Common myeloid progenitor, CD34-positive (primary cell): ENCODE measurements around the gene NHERF1.

Experiments used
- CTCF ChIA-PET: fragments of 350-600 bp; sonication (Branson Sonifier 250); formaldehyde crosslinking; loops from one replicate; lab custom pipeline; 2021; ENCODE audit warnings: antibody characterized with exemption; lab: Charles Lee
- POLR2A ChIA-PET: fragments of 350-600 bp; sonication (Branson Sonifier 250); formaldehyde crosslinking; loops from one replicate; lab custom pipeline; 2021; ENCODE audit warnings: antibody characterized with exemption; lab: Charles Lee
- DNase-seq, 3 donors: peaks; one replicate each; pipeline versions ENCODE4 v3.0.0 to v3.0.0-alpha.2; 2013
- H3K27ac ChIP-seq, 2 experiments: 1 replicate in 1 of 2; 2 replicates in 1 of 2; pipeline ENCODE4 v1.7.0; 2013; ENCODE audit warnings: inconsistent platforms in 2 of 2, low read length in 2 of 2, mild to moderate bottlenecking in 2 of 2, low read depth in 1 of 2, moderate library complexity in 1 of 2; ENCODE audit not compliant: severe bottlenecking in 2 of 2, insufficient read depth in 1 of 2, poor library complexity in 1 of 2
- H3K27me3 ChIP-seq, 5 experiments: replicated peaks in 2 of 5; 1 replicate in 3 of 5; 2 replicates in 2 of 5; pipeline versions ENCODE4 v1.6.1 to v1.7.0; 2013; ENCODE audit warnings: low read length in 4 of 5, mild to moderate bottlenecking in 2 of 5, moderate library complexity in 2 of 5, inconsistent platforms in 1 of 5; ENCODE audit not compliant: insufficient read depth in 5 of 5, control insufficient read depth in 4 of 5
- H3K36me3 ChIP-seq, 4 experiments: 1 replicate in 2 of 4; 2 replicates in 2 of 4; pipeline versions ENCODE4 v1.6.1 to v1.7.0; 2013; ENCODE audit warnings: low read length in 3 of 4, control low read depth in 1 of 4, mild to moderate bottlenecking in 1 of 4; ENCODE audit not compliant: control insufficient read depth in 4 of 4, insufficient read depth in 4 of 4
- H3K4me1 ChIP-seq, 4 experiments: 1 replicate in 3 of 4; 2 replicates in 1 of 4; pipeline versions ENCODE4 v1.6.1 to v1.7.1; 2013; ENCODE audit warnings: low read length in 3 of 4, mild to moderate bottlenecking in 3 of 4, control low read depth in 1 of 4, inconsistent platforms in 1 of 4, moderate library complexity in 1 of 4; ENCODE audit not compliant: control insufficient read depth in 4 of 4, insufficient read depth in 4 of 4; ENCODE audit errors: control extremely low read depth in 1 of 4
- H3K4me3 ChIP-seq, 7 experiments: 1 replicate in 4 of 7; 2 replicates in 3 of 7; pipeline versions ENCODE4 v1.5.1 to v1.7.0; 2013; ENCODE audit warnings: mild to moderate bottlenecking in 7 of 7, low read length in 6 of 7, moderate library complexity in 6 of 7, inconsistent platforms in 2 of 7, low read depth in 2 of 7, control low read depth in 1 of 7; ENCODE audit not compliant: insufficient read depth in 4 of 7, control insufficient read depth in 1 of 7; ENCODE audit errors: extremely low read depth in 1 of 7
- H3K9me3 ChIP-seq, 5 experiments: 1 replicate in 4 of 5; 2 replicates in 1 of 5; pipeline versions ENCODE4 v1.6.1 to v1.7.1; 2013; ENCODE audit warnings: low read length in 4 of 5, mild to moderate bottlenecking in 2 of 5, inconsistent platforms in 1 of 5, low read depth in 1 of 5, moderate library complexity in 1 of 5; ENCODE audit not compliant: control insufficient read depth in 4 of 5, insufficient read depth in 2 of 5; ENCODE audit errors: control extremely low read depth in 1 of 5
- WGBS: methylation state at CpG from one replicate; pipeline ENCODE4 v1.1.5; 2013; ENCODE audit not compliant: insufficient coverage; 5-methylcytosine and 5-hydroxymethylcytosine counted together

NHERF1 gene

DNA sequence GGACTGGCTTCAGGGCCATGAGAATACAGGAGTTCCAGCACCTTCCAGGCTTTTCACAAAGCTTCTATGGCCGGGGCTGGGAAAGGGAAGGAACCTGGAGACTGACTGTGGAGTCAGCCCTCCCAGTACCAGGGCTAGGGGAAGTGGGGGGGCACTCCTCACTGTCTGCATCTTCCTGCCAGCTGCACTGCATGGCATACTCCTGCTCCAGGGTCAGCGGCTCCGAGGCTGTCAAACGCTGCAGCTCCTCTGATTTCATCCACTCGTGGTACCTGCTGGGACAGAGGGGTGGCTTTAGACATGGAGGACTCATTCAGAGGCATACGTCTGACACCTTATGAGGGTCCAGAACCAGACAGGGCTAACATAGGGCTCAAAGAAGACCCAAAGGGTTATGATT is 25.0 kb downstream of the NHERF1 start:
- POLR2A ChIA-PET = interaction anchor here (1.1 kb wide), 1 partner anchor 14 kb away, joined by 3 read pairs; no protein-coding TSS in a partner anchor

DNA sequence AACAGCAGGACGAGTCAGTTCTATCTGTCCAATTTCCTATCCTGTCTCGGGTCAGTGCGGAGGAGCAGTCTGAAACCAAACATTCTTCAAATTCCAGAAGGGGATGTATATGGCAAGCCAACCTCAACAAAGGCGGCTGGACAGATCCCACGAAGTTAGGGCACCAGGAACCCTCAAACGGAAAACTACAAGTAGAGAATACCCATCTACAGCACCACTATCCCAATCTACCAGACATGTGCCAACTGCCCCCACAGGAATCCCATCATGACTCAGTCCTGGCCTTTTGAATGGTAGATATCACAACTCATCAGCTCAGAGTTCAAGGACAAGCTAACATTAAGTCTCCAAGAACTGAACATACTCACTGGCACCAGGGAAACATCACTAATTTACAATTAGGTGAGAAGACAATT is 25.5 kb downstream of the NHERF1 start:
- 100% methylated on average over 3 of the region's 6 CpGs for WGBS
- ChIA-PET CTCF (interaction anchor here (0.9 to 14.2 kb wide), 10 partner anchors 16 to 116 kb away, joined by 3 to 175 read pairs (median 8); partner anchors contain the start of genes NHERF1 and RAB37), POLR2A (no interaction called here)
- DNase-seq = no peak
- Histone ChIP-seq H3K9me3 (no peaks in the 10 kb centered on the region), H3K36me3 (peaks cover 16 to 55% (median 37%) of the 10 kb centered on the region in 4 experiments), H3K27ac (no peak overlapping the region), H3K4me3 (no peak overlapping the region), H3K27me3 (no peaks in the 10 kb centered on the region), H3K4me1 (peaks cover 16 to 33% (median 24%) of the 10 kb centered on the region in 4 experiments)

More for the DNA sequence above, 25.0 kb downstream of the NHERF1 start:
- CTCF ChIA-PET = interaction anchor here (0.7 to 14.2 kb wide), 11 partner anchors 9 to 116 kb away, joined by 3 to 175 read pairs (median 5); partner anchors contain the start of genes NHERF1 and RAB37
- DNase-seq = no peak
- no peaks in the 10 kb centered on the region for H3K27me3 ChIP-seq
- no peak overlapping the region for H3K4me3 ChIP-seq
- peaks cover 16 to 29% (median 22%) of the 10 kb centered on the region in 4 experiments for H3K4me1 ChIP-seq
- WGBS = 85% methylated on average over 3 of the region's 6 CpGs
- peaks cover 21 to 60% (median 41%) of the 10 kb centered on the region in 4 experiments for H3K36me3 ChIP-seq
- H3K9me3 ChIP-seq = no peaks in the 10 kb centered on the region
- H3K27ac ChIP-seq = no peak overlapping the region

DNA sequence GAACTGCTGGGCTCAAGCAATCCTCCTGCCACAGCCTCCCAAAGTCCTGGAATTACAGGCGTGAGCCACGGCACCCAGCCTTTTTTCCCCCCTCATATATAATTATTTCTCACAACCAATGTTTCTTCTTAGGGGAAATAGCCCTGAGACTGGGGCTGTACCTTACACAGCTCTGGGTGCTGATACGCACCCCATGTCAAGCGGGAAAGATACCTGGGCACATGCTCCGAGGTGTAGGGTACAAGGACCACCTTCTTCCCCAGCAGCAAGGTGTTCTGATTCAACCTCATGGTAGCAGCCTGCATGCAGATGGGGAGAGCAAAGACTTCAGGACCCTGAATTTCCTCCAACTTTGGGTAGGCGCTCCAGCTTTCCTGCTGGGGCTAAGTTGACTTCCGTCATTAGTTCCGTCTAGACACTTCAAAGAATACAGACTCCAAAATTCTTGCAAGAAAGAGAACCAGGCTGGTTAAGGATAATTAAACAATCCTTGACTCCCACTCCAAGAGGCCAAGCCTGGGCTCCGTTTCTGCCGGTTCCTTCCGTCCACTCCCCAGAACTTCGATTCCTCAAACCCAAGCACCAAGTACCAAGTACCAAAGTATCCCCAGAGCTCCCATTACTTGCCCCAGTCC is 27.1 kb downstream of the NHERF1 start:
- WGBS = 43% methylated on average over 11 of the region's 12 CpGs
- Histone ChIP-seq H3K4me3 (peak overlapping the region; percentile 38 to 96 (median 82)), H3K27ac (peak overlapping the region; percentile 73 to 86), H3K4me1 (peaks cover 17 to 48% (median 39%) of the 10 kb centered on the region in 4 experiments), H3K27me3 (no peaks in the 10 kb centered on the region), H3K36me3 (peaks cover 12 to 39% (median 27%) of the 10 kb centered on the region in 4 experiments), H3K9me3 (no peaks in the 10 kb centered on the region)
- no peak for DNase-seq
- POLR2A ChIA-PET = interaction anchor here (2.6 kb wide), 1 partner anchor 38 kb away, joined by 13 read pairs; the partner anchor contains the start of gene RAB37
- CTCF ChIA-PET = interaction anchor here (1.0 to 14.2 kb wide), 12 partner anchors 10 to 118 kb away, joined by 3 to 175 read pairs (median 4); partner anchors contain the start of gene NHERF1

DNA sequence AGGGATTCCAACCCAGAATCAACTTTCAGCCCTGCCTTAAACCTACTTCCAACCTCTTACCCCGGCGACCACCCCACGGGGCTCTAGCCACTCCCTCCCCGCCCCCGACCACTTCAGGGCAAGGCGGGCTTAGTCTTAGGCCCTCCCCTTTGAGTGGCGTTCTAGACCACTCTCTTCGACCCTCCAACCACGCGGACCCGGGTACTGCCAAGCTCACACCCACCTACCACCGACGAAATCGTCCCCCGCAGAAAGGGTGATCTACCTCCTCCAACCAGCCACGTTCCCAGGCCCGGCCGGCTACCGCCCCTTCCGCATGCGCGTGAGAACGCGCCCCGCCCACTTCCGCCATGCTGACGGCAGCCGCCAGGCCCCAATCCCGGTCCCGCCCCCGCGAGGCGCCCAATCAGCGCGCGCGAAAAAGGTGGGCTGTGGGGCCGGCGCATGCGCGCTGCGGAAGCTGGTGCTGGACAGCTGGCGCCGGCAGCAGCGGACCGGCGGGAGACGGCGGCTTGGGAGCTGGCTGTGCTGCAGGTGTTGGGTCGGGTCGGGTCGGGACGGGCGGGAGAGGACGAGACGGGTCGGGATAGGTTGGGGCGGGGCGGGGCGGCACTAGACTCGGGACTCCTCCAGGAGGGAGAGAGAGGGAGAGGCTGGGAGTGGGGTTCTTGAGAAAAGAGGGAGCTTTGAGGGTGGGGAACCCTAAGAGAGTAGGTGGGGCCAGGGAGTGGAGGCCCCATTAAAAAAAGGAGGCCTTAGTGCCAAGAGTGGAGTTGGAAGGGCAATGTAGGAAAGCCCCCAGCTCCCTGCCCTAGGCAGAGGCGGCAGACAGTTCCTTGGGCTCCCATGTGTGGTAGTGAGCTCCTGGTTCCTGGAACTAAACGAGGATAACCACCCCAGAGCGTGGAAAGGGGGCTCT is 27.9 kb downstream of the NHERF1 start, which contains the start of gene NAT9:
Gene NAT9 (minus strand): TSS at position 302 of the 919 bp plus-strand sequence. CDS start 647 bp downstream, outside the sequence.
- Histone ChIP-seq H3K9me3 (no peaks in the 10 kb centered on the region), H3K4me1 (peaks cover 20 to 56% (median 45%) of the 10 kb centered on the region in 4 experiments), H3K27ac (peak within 1 kb of the TSS; percentile 73 to 86), H3K36me3 (peaks cover 7 to 31% (median 23%) of the 10 kb centered on the region in 4 experiments), H3K4me3 (peak within 1 kb of the TSS; percentile 38 to 96 (median 82)), H3K27me3 (no peaks in the 10 kb centered on the region)
- peak; percentile 95 to 98 (median 97) for DNase-seq
- WGBS = under 1% methylated on average over 45 of the region's 64 CpGs
- POLR2A ChIA-PET = interaction anchor here (0.7 to 2.6 kb wide), 3 partner anchors 17 to 39 kb away, joined by 3 to 13 read pairs (median 6); partner anchors contain the start of genes NHERF1 and RAB37
- CTCF ChIA-PET = interaction anchor here (0.6 to 14.2 kb wide), 11 partner anchors 9 to 119 kb away, joined by 3 to 175 read pairs (median 5); partner anchors contain the start of gene NHERF1

DNA sequence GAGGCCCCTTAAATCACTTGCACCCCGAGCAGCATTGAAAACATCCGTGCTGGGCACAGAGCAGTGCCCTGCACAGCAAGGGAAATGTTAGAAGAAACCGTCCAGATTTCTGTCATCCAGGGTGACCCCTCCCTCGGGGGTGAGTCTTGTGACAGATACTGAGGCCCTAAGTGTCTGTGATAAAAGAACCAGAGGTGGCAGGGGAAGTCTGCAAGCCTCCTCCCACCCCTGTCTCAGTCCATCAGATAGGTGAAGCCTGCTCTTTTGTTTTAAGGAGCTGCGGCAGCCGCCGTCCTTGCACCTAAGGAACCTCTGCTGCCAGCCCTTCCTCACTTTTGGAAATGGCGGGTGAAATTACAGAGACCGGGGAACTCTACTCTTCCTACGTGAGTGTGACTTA is 28.6 kb downstream of the NHERF1 start:
- Histone ChIP-seq H3K9me3 (no peaks in the 10 kb centered on the region), H3K27me3 (no peaks in the 10 kb centered on the region), H3K4me1 (peaks cover 20 to 61% (median 48%) of the 10 kb centered on the region in 4 experiments), H3K36me3 (peaks cover 6 to 27% (median 17%) of the 10 kb centered on the region in 4 experiments), H3K4me3 (peak overlapping the region; percentile 38 to 96 (median 82)), H3K27ac (peak overlapping the region in 1 of 2 experiments; percentile 86)
- WGBS = 47% methylated on average over 8 of the region's 10 CpGs
- POLR2A ChIA-PET = interaction anchor here (2.6 kb wide), 1 partner anchor 40 kb away, joined by 13 read pairs; the partner anchor contains the start of gene RAB37
- DNase-seq = no peak
- CTCF ChIA-PET = interaction anchor here (1.2 to 14.2 kb wide), 8 partner anchors 7 to 85 kb away, joined by 3 to 175 read pairs (median 8); partner anchors contain the start of gene NHERF1

DNA sequence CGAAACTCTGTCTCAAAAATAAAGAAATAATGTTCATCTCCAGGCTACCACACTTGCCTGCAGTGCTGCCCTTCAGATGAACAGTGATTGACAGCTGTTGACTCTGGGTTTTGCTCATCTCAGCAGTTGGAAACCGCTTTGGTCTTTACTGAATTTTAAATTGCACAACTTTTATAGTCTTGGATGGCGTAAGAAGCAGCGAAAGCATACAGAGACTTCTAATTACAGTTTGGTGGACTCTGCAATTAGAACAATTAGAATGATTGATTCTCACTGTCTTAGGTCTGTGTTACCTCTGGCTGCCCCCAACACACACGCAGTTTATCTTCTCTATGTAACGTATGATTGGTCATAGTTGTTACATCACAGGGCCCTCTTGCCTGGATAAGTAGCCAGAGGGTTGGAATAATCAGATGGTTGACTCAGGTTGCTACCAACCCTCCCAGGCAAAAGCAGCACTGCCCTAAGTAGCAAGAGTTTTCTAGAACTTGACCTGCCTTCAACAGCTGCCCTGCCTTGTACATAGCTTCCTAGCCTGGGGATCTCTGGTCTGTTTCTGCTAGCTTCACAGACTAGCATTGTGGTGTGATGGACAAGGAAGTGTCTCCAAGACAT is 29.6 kb downstream of the NHERF1 start:
- 95% methylated on average over 3 of the region's 6 CpGs for WGBS
- ChIA-PET CTCF (interaction anchor here (1.2 to 14.2 kb wide), 6 partner anchors 8 to 41 kb away, joined by 3 to 154 read pairs (median 9); partner anchors contain the start of genes NHERF1 and RAB37), POLR2A (interaction anchor here (1.5 kb wide), 1 partner anchor 29 kb away, joined by 5 read pairs; the partner anchor contains the start of gene NHERF1)
- H3K9me3 ChIP-seq = no peaks in the 10 kb centered on the region
- H3K4me3 ChIP-seq = no peak overlapping the region
- no peak overlapping the region for H3K27ac ChIP-seq
- DNase-seq = no peak
- H3K27me3 ChIP-seq = no peaks in the 10 kb centered on the region
- peaks cover 20 to 61% (median 48%) of the 10 kb centered on the region in 4 experiments for H3K4me1 ChIP-seq
- peaks cover 3 to 17% (median 7%) of the 10 kb centered on the region in 4 experiments for H3K36me3 ChIP-seq
